HUES6 (cell line): ENCODE data around the gene STK11.
A peak's percentile ranks its signal among the peaks of the same experiment; 100 is the strongest.
"Not testable (repeated sequence)": the region's sequence is repeated elsewhere in the genome, so short reads cannot be mapped to it uniquely, and the experiment has no call there.

Experiments
- H3K27ac ChIP-seq: 2 replicates; pipeline ENCODE4 v1.7.0; 2013; ENCODE audit warnings: low read depth, mild to moderate bottlenecking, low read length, inconsistent platforms
- H3K27me3 ChIP-seq: 2 replicates; pipeline ENCODE4 v1.6.1; 2013; ENCODE audit warnings: low read length; ENCODE audit not compliant: control insufficient read depth, insufficient read depth
- H3K36me3 ChIP-seq: 2 replicates; pipeline ENCODE4 v1.6.1; 2013; ENCODE audit warnings: low read length; ENCODE audit not compliant: control insufficient read depth, insufficient read depth
- H3K4me1 ChIP-seq: 2 replicates; pipeline ENCODE4 v1.6.1; 2013; ENCODE audit warnings: low read length; ENCODE audit not compliant: control insufficient read depth, insufficient read depth
- H3K4me3 ChIP-seq: 2 replicates; pipeline ENCODE4 v1.5.1; 2013; ENCODE audit warnings: low read depth, low read length
- H3K9ac ChIP-seq: one replicate; pipeline ENCODE4 v1.6.1; 2013; ENCODE audit warnings: mild to moderate bottlenecking, low read length
- H3K9me3 ChIP-seq: 2 replicates; pipeline ENCODE4 v1.6.1; 2013; ENCODE audit warnings: low read depth, low read length; ENCODE audit not compliant: control insufficient read depth, insufficient read depth

STK11 gene

DNA sequence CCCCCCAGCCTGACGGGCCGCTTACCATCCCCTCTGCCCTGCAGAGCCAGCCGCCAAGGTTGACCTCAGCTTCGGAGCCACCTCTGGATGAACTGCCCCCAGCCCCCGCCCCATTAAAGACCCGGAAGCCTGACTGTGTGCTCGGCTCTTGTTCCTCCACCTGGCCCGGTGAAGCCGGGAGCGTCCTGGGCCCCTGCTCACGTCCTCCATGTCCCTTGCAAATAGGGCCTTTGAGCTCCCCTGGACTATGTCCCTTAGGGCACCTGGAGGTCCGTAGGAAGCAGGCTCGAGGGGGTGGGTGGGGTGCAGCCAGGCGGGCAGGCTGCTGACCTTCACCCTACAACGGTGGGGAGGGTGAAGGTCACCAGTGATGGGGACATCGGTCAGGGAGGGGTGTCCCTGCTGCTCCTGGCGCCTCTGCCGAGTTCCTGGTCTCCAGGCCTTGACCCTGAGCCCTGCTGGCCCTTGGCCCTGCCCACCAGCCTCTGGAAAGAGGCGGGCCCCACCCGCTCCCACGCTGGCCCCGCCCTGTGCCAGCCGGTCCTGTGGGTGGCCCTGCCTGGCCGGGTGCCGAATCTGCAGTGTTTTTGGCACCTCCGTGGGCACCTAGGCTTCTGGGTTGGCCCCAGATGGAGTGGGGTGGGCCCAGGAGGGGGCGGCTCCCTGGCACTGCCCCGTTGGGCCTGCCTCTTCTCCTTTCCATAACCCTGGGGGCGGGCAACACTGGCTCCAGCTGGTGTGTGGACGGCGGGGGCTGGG is 39.3 kb downstream of the STK11 start:
- H3K27ac ChIP-seq = 0 out of 2 replicates have a peak overlapping the region, but pooled peaks have one; percentile 26
- H3K9ac ChIP-seq = no peak overlapping the region
- H3K27me3 ChIP-seq = no peaks in the 10 kb centered on the region
- peaks cover 4% of the 10 kb centered on the region; the same call in 1 of the 2 replicates for H3K36me3 ChIP-seq
- H3K9me3 ChIP-seq = no peaks in the 10 kb centered on the region
- H3K4me1 ChIP-seq = peaks cover 19% of the 10 kb centered on the region
- H3K4me3 ChIP-seq = no peak overlapping the region

GRCh38 chr19:1245494-1246264 is 40.1 kb downstream of the STK11 start:
- Histone ChIP-seq H3K4me1 (peaks cover 17% of the 10 kb centered on the region), H3K9ac (no peak overlapping the region), H3K27ac (no peak overlapping the region), H3K4me3 (no peak overlapping the region), H3K9me3 (no peaks in the 10 kb centered on the region), H3K36me3 (peaks cover 5% of the 10 kb centered on the region; the same call in 1 of the 2 replicates), H3K27me3 (no peaks in the 10 kb centered on the region)

DNA sequence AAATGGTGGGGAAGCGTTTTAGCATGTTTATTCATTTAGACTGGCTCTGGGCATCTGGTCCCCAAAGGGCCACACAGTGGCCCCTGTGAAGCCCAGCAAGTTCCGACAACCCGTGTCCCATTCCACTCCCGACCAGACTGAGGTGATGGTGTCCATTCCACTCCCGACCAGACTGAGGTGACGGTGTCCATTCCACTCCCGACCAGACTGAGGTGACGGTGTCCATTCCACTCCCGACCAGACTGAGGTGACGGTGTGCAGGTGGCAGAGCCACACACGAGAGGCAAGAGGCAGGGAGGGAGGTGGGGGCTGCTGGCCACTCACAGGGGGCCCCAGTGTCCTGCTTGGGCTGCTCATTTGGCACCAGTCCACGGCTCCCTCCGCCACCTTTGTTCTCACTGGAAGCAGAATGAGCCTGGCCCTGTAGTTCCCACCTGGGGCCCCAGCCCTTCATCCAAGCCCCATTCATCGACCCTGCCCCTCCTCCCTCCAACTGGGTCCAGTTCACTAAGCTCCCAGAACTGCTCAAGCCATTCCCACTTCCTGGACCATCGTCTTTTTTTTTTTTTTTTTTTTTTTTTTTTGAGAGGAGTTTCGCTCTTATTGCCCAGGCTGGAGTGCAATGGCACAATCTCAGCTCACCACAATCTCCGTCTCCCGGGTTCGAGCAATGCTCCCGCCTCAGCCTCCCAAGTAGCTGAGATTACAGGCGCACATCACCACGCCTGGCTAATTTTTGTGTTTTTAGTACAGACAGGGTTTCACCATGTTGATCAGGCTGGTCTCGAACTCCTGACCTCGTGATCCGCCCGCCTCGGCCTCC is 40.9 kb downstream of the STK11 start:
- H3K36me3 ChIP-seq = peaks cover 11% of the 10 kb centered on the region
- H3K27ac ChIP-seq = not testable (repeated sequence)
- peaks cover 17% of the 10 kb centered on the region for H3K4me1 ChIP-seq

DNA sequence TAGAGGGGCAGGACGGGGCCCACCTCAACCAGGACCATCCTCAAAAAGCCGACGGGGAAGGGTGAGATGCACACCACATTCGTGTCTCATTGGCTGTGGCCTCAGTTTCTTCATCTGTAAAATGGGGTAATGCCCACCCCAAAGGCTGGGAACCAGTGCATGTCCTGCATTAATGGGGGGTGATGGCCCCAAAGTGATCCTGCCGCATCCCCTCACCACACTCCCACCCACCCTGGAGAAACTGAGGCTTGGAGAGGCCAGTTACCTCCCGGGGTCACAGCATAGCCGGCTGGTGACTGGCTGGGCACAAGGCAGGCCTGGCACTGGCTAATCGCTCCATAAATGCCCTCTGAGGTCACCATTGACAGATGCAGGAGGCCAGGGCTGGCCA is 42.2 kb downstream of the STK11 start:
- Histone ChIP-seq H3K27me3 (no peaks in the 10 kb centered on the region), H3K27ac (no peak overlapping the region), H3K4me1 (peaks cover 17% of the 10 kb centered on the region), H3K36me3 (peaks cover 21% of the 10 kb centered on the region), H3K4me3 (peak overlapping the region; percentile 80), H3K9ac (peak overlapping the region; percentile 92), H3K9me3 (no peaks in the 10 kb centered on the region)

More for the DNA sequence above, 40.9 kb downstream of the STK11 start:
- not testable (repeated sequence) for H3K4me3 ChIP-seq, H3K9ac ChIP-seq, H3K9me3 ChIP-seq, H3K27me3 ChIP-seq

DNA sequence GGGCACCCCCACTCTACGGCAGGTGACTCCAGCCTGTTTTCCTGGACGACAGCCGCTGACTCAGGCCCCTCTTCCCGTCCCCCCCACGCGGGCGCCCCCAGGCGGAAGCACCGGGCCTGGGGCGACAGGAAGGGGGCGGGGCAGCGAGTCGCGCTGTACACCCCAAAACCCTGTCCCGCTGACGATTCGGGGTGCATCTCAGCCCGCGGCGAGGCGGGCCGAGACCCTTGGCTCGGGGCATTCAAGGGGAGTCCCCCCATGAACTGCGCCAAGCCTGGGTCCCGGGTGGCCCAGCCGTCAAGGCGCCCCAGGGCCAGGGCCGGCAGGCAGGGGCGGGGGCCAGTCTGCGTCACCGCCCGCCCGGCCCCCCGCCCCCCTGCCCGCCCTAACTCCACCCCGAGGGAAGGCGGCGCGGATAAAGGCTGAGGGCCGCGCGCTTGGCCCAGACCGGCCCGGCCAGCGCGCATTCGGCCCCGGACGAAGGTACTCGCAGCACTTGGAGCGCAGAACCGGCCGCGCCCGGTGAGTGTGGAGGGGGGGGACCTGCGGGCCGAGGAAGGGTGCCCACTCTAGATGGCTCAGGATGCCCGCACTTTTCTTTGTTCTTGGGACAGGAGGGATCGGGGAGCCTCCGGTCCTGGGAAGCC is 42.7 kb downstream of the STK11 start, which contains the start of gene MIDN:
Gene MIDN, plus strand, starts transcription at position 445 of the 647 bp plus-strand sequence. CDS start 1,714 bp downstream, outside the sequence.
- no peaks in the 10 kb centered on the region for H3K27me3 ChIP-seq
- H3K9ac ChIP-seq = peak within 1 kb of the TSS; percentile 92
- H3K4me1 ChIP-seq = peaks cover 17% of the 10 kb centered on the region
- peak within 1 kb of the TSS; percentile 97 for H3K27ac ChIP-seq
- no peaks in the 10 kb centered on the region for H3K9me3 ChIP-seq
- H3K4me3 ChIP-seq = peak within 1 kb of the TSS; percentile 80
- peaks cover 21% of the 10 kb centered on the region for H3K36me3 ChIP-seq

- Histone ChIP-seq H3K4me1 (peaks cover 22% of the 10 kb centered on the region), H3K9me3 (no peaks in the 10 kb centered on the region), H3K4me3 (peak overlapping the region; percentile 80), H3K27me3 (no peaks in the 10 kb centered on the region), H3K36me3 (peaks cover 27% of the 10 kb centered on the region), H3K27ac (peak overlapping the region; percentile 97), H3K9ac (peak overlapping the region; percentile 92)
Observed at GRCh38 chr19:1248786-1249297, 43.3 kb downstream of the STK11 start.

DNA sequence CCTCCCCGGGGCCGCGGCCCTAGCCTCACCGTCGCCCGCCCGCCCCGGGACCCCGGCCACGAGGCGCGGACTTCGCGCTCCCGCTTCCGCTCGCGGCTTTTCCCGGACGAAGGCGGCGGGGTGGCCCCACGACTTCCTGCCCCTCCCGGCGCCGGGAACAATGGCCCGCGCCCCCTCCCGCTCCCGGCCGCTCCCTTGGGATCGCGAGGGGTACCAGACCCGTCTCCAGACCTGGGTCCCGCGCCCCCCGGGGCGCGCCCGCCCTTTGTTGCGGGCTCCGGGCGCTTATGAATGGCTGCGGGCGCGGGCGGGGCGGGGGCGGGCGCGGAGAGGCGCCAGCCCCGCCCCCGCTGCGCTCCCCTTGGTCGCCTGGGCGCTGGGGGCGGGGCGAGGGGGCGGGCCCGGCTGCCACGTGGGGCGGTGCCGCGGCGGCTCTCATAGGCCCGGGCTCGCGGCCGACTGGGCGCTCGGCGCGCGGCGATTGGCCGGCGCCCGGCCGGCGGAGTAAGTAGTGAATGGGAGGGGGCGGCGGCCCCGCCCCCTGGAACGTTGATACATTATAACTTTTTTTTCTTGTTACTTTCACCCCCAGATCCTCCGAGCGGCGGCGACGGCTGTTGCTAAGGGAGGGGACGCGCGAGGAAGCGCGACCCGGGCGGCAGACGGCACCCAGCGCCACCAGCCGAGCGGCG is 43.9 kb downstream of the STK11 start:
- Histone ChIP-seq H3K4me3 (peak overlapping the region; percentile 80), H3K36me3 (peaks cover 33% of the 10 kb centered on the region), H3K4me1 (peaks cover 21% of the 10 kb centered on the region), H3K9ac (peak overlapping the region; percentile 96), H3K9me3 (no peaks in the 10 kb centered on the region), H3K27me3 (no peaks in the 10 kb centered on the region), H3K27ac (peak overlapping the region; percentile 97)

DNA sequence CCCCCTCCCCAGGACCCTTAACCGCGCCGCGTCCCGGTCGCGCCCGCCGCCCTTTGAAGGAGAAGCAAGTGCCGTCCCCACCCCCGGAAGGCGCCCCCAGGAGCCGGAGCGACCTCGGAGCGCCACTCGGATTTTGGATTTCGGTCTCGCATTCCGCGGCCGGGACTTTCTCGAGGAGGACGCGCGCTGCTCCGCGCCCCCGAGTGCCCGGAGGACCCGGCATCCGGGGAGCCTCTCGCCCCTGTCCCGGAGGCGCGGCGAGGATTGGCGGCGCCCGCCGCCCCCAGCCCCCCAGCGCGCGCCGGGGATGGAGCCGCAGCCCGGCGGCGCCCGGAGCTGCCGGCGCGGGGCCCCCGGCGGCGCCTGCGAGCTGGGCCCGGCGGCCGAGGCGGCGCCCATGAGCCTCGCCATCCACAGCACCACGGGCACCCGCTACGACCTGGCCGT is 44.4 kb downstream of the STK11 start:
- Histone ChIP-seq H3K36me3 (peaks cover 39% of the 10 kb centered on the region), H3K9me3 (no peaks in the 10 kb centered on the region), H3K27me3 (no peaks in the 10 kb centered on the region), H3K4me3 (peak overlapping the region; percentile 71), H3K4me1 (peaks cover 17% of the 10 kb centered on the region), H3K27ac (peak overlapping the region; percentile 90; the same call in 1 of the 2 replicates), H3K9ac (peak overlapping the region; percentile 96)

DNA sequence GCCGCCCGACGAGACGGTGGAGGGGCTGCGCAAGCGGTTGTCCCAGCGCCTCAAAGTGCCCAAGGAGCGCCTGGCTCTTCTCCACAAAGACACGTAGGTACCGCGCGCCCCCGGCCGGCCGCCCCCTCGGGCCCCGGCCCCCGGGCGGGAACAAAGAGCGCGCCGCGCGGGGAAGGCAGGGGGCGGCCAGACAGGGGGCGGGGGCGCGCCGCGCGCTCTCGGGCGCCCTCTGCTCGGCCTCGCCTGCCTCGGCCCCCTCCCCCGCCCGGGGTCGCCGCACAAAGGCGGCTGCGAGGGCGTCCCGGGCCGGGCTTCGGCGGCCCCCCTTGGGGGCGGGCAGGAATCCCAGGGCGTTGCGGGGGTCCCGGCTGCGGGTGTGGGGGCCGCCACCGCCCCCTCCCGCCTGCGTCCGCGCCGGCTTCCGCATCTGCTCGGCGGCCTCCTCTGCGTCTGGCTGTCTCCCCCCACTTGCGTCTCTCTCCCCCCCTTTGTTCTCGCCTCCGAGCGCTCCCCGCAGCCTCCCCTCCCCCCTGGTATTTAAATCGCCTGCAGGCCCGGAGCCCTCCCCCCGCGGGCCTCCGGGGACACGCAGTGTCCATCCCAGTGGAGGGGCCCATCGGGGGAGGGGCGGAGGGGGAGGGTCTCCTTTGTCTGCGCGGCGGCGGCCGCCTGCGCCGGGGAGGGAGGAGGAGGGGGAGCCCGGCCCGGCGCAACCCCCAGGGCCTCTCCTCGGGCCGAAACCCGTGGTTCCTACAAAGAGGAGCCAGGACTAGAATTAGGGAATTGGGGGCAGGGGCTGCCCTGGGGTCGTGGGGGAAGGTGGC is 45.1 kb downstream of the STK11 start:
- peaks cover 45% of the 10 kb centered on the region for H3K36me3 ChIP-seq
- peaks cover 20% of the 10 kb centered on the region for H3K4me1 ChIP-seq
- H3K27ac ChIP-seq = peak overlapping the region; percentile 93
- H3K9ac ChIP-seq = peak overlapping the region; percentile 96
- no peaks in the 10 kb centered on the region for H3K9me3 ChIP-seq
- peak overlapping the region; percentile 71 for H3K4me3 ChIP-seq
- no peaks in the 10 kb centered on the region for H3K27me3 ChIP-seq
